Cortex of kidney (tissue), 1 donor: ENCODE measurements around the gene ESRP2.

Experiments
- DNase-seq: peaks from one replicate; lab custom pipeline; 2025; lab: John Stamatoyannopoulos, UW

Gene ESRP2

GRCh38 chr16:68263559-68264127 is 27.7 kb upstream of the ESRP2 start:
- DNase-seq = no peak

- no peak for DNase-seq
Observed at GRCh38 chr16:68259007-68259825, 23.3 kb upstream of the ESRP2 start.

- no peak for DNase-seq
Observed at GRCh38 chr16:68257906-68258800, 22.2 kb upstream of the ESRP2 start.

- DNase-seq = no peak
Observed at GRCh38 chr16:68257251-68257905, 21.5 kb upstream of the ESRP2 start.

GRCh38 chr16:68255712-68256111 is 19.8 kb upstream of the ESRP2 start:
- no peak for DNase-seq

DNA sequence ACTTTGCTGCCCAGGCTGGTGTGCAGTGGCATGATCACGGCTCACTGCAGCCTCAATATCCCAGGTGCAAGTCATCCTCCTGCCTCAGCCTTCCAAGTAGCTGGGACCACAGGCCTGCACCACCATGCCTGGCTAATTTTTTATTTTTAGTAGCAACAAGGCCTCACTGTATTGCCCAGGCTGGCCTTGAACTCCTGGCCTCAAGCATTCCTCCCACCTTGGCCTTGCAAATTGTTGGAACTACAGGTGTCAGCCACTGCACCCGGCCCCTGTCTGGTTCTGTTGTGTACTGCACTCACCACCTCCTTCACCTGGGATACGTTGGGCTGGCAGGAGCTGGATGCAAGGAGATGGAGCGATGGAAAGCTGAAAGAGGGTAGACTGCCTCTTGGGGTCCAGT is 17.8 kb upstream of the ESRP2 start:
- no peak for DNase-seq

DNA sequence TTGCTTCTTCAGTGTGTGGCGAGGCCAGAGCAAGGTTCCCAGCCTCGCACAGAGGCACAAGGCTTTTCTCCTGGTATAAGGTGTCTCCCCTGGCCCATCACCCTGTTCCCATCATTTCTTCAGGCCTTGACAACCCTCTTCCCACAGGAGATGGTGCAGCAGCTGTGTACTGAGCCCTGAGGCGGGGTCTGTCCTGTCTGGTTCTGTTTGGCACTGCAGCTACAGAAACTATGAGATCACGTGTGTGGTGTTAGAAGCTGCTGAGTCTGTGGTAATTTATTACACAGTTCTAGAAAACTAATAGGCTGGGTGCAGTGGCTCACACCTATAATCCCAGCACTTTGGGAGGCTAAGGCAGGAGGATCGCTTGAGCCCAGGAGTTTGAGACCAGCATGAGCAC is 16.5 kb upstream of the ESRP2 start:
- DNase-seq = no peak

- DNase-seq = no peak
Observed at GRCh38 chr16:68251832-68252231, 15.9 kb upstream of the ESRP2 start.

DNA sequence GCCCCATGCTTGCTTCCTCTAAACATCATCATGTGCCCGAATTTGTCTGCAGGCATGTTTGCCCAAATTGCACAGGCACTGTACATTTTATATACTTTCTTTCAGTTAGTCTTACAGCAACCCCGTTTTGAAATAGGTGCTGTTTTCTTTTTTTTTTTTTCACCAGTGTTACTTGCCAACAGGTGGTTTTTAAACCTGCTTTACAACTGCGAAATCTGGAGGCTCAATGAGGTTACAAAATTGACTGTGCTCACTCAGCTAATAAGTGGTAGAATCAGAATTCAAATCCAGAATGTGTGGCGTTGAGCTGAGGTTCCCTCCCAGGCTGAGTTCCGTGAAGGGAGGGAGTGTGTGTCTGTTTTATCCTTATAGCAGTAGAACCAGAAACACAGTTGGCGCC is 15.0 kb upstream of the ESRP2 start:
- no peak for DNase-seq

DNA sequence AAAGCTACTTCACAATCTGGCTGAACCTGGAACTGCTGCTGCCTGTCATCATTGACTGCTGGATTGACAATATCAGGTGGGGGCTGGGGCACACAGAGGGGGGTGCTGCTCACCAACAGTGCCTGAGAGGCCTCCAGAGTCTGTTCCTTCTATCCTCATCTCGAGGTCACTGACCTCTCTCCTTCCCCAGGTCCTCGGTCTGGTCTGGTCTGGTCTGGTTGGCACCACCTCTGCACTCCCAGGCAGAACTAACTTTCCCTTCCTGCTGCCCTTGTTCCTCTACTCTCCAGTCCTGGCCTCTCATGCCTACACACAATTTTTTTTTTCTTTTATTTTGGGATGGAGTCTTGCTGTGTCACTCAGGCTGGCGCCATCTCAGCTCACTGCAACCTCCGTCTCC is 13.4 kb upstream of the ESRP2 start:
- DNase-seq = no peak

- DNase-seq = no peak
Observed at GRCh38 chr16:68247932-68248331, 12.0 kb upstream of the ESRP2 start.

DNA sequence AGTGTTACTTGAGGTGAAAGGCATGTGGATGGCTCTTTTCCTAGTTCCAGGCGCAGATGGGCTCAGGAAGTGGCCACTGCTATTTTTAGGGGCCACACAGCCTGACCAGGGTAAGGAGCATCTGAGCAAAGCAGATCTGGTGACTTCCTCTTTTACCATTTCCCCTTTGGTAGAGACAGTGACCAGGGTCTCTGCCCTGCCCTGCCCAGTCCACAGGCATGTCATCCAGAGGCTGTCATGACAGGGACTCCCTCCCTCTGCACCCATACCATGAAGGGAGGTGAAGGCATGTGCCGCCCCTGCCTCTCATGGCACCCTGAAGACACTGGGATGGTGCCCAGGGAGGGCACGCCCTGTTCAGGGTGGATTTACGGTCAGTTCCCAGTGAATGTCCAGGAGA is 11.5 kb upstream of the ESRP2 start:
- DNase-seq = no peak

DNA sequence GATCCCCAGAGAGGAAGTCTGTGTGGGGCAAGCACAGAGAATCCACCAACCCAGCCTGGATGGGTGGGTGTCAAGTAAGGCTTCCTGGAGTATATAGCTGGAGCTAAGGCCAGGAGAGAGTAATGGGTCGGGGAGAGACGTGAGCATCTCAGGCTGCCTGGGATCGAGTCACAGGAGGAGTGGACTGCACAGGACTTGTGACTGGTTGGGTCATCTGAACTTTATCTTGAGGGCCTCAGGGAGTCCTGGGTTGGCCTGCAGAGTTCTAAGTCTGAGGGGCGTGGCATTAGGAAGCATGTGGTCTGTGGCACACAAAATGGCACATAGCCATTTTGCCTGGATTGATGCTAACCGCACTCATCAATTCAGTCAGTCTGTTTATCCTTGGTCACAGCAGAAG is 10.7 kb upstream of the ESRP2 start:
- no peak for DNase-seq

- DNase-seq = no peak
Observed at GRCh38 chr16:68246121-68246520, 10.2 kb upstream of the ESRP2 start.

DNA sequence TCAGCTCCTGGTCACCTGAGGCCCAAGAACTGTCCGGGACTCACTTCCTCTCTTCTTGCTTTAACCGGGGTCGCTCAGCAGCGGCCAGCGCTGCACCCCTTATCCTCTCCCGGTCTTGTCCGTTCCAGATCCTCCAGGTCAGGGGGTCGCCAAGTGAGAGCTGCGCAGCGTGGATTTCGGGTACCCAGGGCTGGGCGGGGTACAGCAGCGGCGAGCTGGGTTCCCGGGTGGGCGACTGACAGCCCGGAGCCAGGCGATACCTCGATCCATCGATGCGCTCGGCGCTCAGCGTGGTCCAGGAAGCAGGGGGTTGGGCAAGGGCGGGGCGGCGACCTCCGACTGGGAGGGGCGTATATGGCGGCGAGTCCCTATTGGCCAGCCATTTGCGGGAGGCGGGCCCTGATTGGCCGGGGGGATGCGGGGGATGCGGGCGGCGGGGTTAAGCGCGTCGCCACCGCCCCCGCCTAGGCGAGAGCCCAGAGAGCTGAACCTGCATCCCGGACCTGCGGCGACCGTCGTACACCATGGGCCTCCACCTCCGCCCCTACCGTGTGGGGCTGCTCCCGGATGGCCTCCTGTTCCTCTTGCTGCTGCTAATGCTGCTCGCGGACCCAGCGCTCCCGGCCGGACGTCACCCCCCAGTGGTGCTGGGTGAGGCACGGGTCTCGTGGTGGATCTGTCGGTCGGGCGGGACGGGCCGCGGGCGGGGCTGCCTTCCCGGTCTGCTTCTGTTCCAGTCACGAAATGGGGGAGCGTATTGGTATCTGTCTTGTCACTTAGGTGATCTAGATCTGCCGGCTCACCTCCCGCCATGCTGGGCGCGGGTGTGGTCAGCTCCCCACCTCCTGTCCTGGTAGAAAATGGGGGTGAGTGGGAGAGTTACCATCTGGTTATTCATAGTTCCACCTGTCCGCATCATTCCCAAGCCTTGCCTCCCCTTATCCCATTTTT is 9.3 kb upstream of the ESRP2 start, which contains the start of gene PLA2G15:
Gene PLA2G15 (plus strand): TSS at position 471 of the 951 bp plus-strand sequence. CDS start 54 bp downstream, at position 525.
- no peak for DNase-seq

DNA sequence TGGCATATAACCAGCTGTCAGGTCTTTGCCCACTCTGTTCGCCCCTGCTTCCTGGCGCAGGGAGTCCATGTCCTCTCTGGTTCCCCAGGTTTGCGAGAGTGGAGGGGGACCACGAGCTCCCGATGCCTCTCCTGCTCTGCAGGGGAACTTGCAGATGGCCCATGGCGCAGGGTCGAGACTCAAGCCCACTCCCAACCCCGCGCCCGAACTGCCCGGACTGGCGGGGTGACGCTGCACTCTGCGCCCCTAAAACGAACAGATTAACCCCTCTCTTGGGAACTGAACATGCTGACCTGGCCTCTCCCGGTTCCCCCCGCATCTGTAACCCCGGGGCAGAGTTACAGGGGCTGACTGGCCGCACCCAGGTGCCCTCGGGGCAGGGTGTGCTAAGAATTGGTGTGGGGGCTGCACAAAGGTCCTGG is 8.6 kb upstream of the ESRP2 start:
- no peak for DNase-seq

- DNase-seq = no peak
Observed at GRCh38 chr16:68242926-68243858, 7.3 kb upstream of the ESRP2 start.

DNA sequence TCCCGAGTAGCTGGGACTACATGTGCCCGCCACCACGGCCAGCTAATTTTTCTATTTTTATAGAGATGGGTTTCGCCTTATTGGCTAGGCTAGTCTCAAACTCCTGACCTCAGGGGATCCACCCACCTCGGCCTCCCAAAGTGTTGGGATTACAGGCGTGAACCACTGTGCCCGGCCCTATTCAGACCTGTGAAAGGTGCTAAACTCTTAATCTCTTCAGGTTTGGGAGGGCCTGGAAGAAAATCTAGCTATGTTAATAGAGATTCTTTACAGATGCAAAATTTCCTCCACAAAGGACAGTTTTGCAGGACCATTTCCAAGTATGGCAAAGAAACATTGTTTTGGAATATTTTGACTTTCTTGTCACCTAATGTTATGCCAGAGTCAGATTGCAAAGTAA is 6.2 kb upstream of the ESRP2 start:
- DNase-seq = no peak

DNA sequence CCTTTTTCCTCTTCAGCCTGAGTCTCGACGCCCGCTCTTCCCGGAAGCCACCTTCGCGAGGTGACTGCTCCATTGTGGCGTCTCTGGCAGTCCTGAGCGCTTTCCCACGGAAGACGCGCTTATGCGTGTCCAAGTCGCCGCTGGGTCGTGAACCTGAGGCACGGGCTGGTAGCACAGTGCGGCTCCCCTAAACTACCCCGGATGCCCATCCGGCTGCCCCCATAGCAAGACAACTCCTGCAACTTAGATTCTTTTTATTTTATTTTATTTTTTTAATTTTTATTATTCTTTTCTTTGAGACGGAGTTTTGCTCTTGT is 2.1 kb upstream of the ESRP2 start:
- no peak for DNase-seq
